Measurements from ENCODE around the gene KLF16. TPM values are rescaled to one million over a fixed set of nuclear protein-coding genes. Genes with fewer than 3 reads are reported as not detected.
A peak's percentile ranks its signal among the peaks of the same experiment; 100 is the strongest.
"Not testable (repeated sequence)": the region's sequence is repeated elsewhere in the genome, so short reads cannot be mapped to it uniquely, and the experiment has no call there.

The KLF16 gene
- total RNA-seq, 4 donors from 2014 or later = 4.0 to 19.5 (median 6.7) TPM

DNA sequence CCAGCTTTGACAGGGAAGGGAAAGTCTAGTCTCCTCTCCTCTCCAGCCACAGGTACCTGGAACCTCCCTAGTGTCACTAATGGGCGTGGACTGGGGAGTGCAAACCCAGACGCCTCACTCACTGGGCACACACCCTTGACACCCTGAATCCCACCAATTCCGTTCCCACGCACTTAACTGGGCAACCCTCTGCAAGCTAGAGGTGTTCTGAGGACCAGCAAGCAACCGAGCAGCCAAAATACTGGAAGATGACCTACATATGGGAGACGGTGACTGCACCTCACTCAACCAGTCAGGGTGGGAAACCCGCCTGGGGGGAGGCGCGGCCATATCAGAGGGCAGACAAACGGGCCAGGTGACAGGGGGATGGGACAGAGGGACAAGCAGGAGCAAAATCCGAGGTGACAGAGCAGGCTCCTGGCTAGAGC, 20.9 kb upstream of the KLF16 start:
- ATAC-seq (ENCODE audit: low FRiP score) = no peak
- DNase-seq (ENCODE audit: low spot score) = no peak
- TF ChIP-seq, protein P1, sequence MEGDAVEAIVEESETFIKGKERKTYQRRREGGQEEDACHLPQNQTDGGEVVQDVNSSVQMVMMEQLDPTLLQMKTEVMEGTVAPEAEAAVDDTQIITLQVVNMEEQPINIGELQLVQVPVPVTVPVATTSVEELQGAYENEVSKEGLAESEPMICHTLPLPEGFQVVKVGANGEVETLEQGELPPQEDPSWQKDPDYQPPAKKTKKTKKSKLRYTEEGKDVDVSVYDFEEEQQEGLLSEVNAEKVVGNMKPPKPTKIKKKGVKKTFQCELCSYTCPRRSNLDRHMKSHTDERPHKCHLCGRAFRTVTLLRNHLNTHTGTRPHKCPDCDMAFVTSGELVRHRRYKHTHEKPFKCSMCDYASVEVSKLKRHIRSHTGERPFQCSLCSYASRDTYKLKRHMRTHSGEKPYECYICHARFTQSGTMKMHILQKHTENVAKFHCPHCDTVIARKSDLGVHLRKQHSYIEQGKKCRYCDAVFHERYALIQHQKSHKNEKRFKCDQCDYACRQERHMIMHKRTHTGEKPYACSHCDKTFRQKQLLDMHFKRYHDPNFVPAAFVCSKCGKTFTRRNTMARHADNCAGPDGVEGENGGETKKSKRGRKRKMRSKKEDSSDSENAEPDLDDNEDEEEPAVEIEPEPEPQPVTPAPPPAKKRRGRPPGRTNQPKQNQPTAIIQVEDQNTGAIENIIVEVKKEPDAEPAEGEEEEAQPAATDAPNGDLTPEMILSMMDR (IDR thresholded peaks at IDR 0.05) = no peak

GRCh38 chr19:1883784-1884183, 20.4 kb upstream of the KLF16 start:
- no peak for DNase-seq (ENCODE audit: low spot score)
- TF ChIP-seq, protein P1 (IDR thresholded peaks at IDR 0.05) = no peak
- no peak for ATAC-seq (ENCODE audit: low FRiP score)

DNA sequence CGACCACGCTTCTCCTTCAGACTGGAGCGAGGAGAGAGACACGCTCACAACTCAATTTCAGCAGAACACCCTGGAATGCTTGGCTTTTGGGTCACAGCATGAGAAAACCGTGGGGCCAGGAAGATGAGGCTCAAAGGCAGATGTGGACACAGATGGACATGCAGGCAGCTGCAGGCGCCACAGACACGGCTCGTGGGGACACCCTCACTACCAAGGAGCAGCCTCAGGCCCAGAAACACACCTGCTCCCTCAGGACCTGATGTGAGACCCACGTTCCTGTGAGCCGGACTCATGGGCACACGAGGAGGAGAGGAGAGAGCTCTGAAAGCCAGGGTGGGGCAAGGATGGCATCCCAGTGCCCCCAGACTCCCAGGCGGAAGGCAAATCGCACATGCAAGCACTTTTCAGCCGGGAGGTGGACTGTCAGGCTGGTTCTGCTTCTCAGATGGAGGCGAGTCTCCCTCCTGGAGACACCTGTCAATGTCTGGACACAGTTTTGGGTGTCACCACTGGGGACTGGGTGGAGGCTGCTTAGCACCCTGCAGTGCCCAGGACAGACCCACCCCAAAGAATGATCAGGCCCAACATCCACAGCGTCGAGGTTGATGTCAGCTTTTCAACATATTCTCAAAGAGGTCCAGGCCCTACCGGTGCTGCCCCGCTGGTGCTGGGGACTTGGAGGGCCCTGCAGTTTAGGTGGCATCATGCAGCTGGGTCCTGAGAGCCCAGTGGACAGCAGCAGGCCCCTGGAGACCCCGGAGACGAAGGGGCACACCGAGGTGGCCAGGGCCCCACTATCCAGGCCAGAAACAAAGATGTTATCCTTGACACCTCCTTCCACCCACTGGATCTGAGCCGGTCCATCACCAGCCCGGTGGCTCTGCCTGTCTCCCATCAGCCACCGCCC, 19.7 kb upstream of the KLF16 start:
- ATAC-seq (ENCODE audit: low FRiP score) (no peak), DNase-seq (ENCODE audit: low spot score) (no peak)
- TF ChIP-seq, protein P1 (IDR thresholded peaks at IDR 0.05) = no peak

GRCh38 chr19:1882089-1882785, 18.9 kb upstream of the KLF16 start:
- DNase-seq (ENCODE audit: low spot score) (no peak), ATAC-seq (ENCODE audit: low FRiP score) (no peak)
- TF ChIP-seq, protein P1 (IDR thresholded peaks at IDR 0.05) = no peak

- ATAC-seq (ENCODE audit: low FRiP score) = not testable (repeated sequence)
Observed at GRCh38 chr19:1881393-1882088, 18.2 kb upstream of the KLF16 start.

GRCh38 chr19:1880611-1881392, 17.4 kb upstream of the KLF16 start:
- no peak for DNase-seq (ENCODE audit: low spot score)
- TF ChIP-seq, protein P1 (IDR thresholded peaks at IDR 0.05) = no peak
- no peak for ATAC-seq (ENCODE audit: low FRiP score)

More at GRCh38 chr19:1881393-1882088, 18.2 kb upstream of the KLF16 start:
- DNase-seq (ENCODE audit: low spot score) = not testable (repeated sequence)

- ATAC-seq (ENCODE audit: low FRiP score); DNase-seq (ENCODE audit: low spot score): not testable (repeated sequence)
Observed at GRCh38 chr19:1879982-1880381, 16.6 kb upstream of the KLF16 start.

DNA sequence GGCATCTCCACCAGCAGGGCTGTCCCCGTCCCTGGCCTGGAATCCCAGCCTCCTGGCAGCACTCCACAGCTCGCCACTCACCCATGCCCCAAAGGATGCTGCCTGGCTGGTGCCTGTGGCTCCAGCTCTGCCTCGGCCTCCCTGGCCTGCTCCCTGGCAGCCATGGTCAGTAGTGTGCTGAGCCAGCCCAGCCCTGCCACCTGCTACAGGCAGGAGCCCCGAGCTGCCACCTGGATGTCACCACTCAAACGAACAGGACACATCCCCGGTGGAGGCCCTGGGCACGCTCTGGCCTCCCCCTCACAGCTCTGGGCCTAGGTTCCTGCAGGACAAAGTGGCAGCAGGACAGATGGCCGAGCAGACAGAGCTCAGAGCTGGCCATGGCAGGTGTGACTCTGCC, 15.2 kb upstream of the KLF16 start:
- not testable (repeated sequence) for DNase-seq (ENCODE audit: low spot score); ATAC-seq (ENCODE audit: low FRiP score)

GRCh38 chr19:1877280-1877660, 13.9 kb upstream of the KLF16 start:
- not testable (repeated sequence) for DNase-seq (ENCODE audit: low spot score); ATAC-seq (ENCODE audit: low FRiP score)

GRCh38 chr19:1876496-1877279, 13.3 kb upstream of the KLF16 start:
- peak; percentile 16 for ATAC-seq (ENCODE audit: low FRiP score)
- DNase-seq (ENCODE audit: low spot score) = not testable (repeated sequence)

Data from omental fat pad (tissue), 4 donors.